GM23248 (cell line): ENCODE data around the gene TMEM273. TPM values are rescaled to one million over a fixed set of nuclear protein-coding genes. Genes with fewer than 3 reads are reported as not detected.

Source experiments
- DNase-seq: peaks from one replicate; pipeline ENCODE4 v3.0.0-alpha.2; 2015
- H2AFZ ChIP-seq: fragments of 200-600 bp; sonication (generic); 2 replicates; pipeline ENCODE4 v1.6.1; 2016; ENCODE audit warnings: antibody characterized with exemption
- H3F3A ChIP-seq: fragments of 200-600 bp; sonication (generic); 2 replicates; pipeline ENCODE4 v1.6.1; 2016; ENCODE audit warnings: mild to moderate bottlenecking, antibody characterized with exemption, mixed run types; ENCODE audit not compliant: insufficient read depth
- H3K27ac ChIP-seq: fragments of 200-600 bp; sonication (generic); 2 replicates; pipeline ENCODE4 v1.5.1; 2016; ENCODE audit warnings: mild to moderate bottlenecking
- H3K27me3 ChIP-seq: fragments of 200-600 bp; sonication (generic); replicated peaks from 2 replicates; pipeline ENCODE4 v1.6.1; 2016; ENCODE audit warnings: mild to moderate bottlenecking; ENCODE audit not compliant: insufficient read depth
- H3K36me3 ChIP-seq: fragments of 200-600 bp; sonication (generic); 2 replicates; pipeline ENCODE4 v1.6.1; 2016; ENCODE audit warnings: low read depth, mild to moderate bottlenecking
- H3K4me1 ChIP-seq: fragments of 200-600 bp; sonication (generic); 2 replicates; pipeline ENCODE4 v1.6.1; 2016; ENCODE audit warnings: mild to moderate bottlenecking; ENCODE audit not compliant: insufficient read depth
- H3K4me2 ChIP-seq: fragments of 200-600 bp; sonication (generic); one replicate; pipeline ENCODE4 v1.6.1; 2016; ENCODE audit warnings: mild to moderate bottlenecking; ENCODE audit not compliant: unreplicated experiment
- H3K4me3 ChIP-seq: fragments of 200-600 bp; sonication (generic); 2 replicates; pipeline ENCODE4 v1.5.1; 2016; ENCODE audit warnings: mild to moderate bottlenecking
- H3K79me2 ChIP-seq: fragments of 200-600 bp; sonication (generic); 2 replicates; pipeline ENCODE4 v1.6.1; 2016; ENCODE audit warnings: mild to moderate bottlenecking; ENCODE audit not compliant: insufficient read depth
- H3K9ac ChIP-seq: fragments of 200-600 bp; sonication (generic); 2 replicates; pipeline ENCODE4 v1.6.1; 2016; ENCODE audit warnings: mild to moderate bottlenecking
- H3K9me2 ChIP-seq: fragments of 200-600 bp; sonication (generic); 2 replicates; pipeline ENCODE4 v1.6.1; 2016; ENCODE audit warnings: mixed run types, mild to moderate bottlenecking, moderate library complexity; ENCODE audit not compliant: insufficient read depth
- H3K9me3 ChIP-seq: fragments of 200-600 bp; sonication (generic); one replicate; pipeline ENCODE4 v1.6.1; 2017; ENCODE audit warnings: low read depth
- H4K20me1 ChIP-seq: fragments of 200-600 bp; sonication (generic); 2 replicates; pipeline ENCODE4 v1.6.0; 2016; ENCODE audit not compliant: insufficient read depth
- EZH2 ChIP-seq: fragments of 200-600 bp; sonication (generic); IDR thresholded peaks from 2 replicates; pipeline ENCODE4 v1.6.1; 2018; ENCODE audit warnings: antibody characterized with exemption, mild to moderate bottlenecking; ENCODE audit not compliant: insufficient read depth, poor library complexity, severe bottlenecking
- EZH2phosphoT487 ChIP-seq: fragments of 200-600 bp; sonication (generic); IDR thresholded peaks from 2 replicates; pipeline ENCODE4 v1.6.1; 2018; ENCODE audit warnings: antibody characterized with exemption, moderate library complexity, mild to moderate bottlenecking, low read depth; ENCODE audit not compliant: insufficient read depth
- WGBS, 2 experiments: methylation state at CpG; one replicate each; pipeline ENCODE4 v1.1.6; 2015 to 2017; ENCODE audit warnings: low lambda C conversion rate in 2 of 2, low coverage in 1 of 2; ENCODE audit errors: missing lambda C conversion rate in 2 of 2; 5-methylcytosine and 5-hydroxymethylcytosine counted together
- in situ Hi-C: fragments of 300-500 bp; cut with MboI; formaldehyde crosslinking; loops from 2 replicates; pipeline ENCODE4 v1.15.0; 2020
- polyA plus RNA-seq: library from polyadenylated mRNA; unstranded; fragments of >200 nt; fragmentation: Nextera tagmentation; extraction: Ambion mirVana; gene quantifications from 2 replicates; pipeline ENCODE4 v1.2.1, GENCODE V29; 2016
- total RNA-seq: library from RNA; depleted of rRNA; stranded (reverse); fragments of >200 nt; shearing (Covaris generic); gene quantifications from 2 replicates; pipeline ENCODE4 v1.2.3, GENCODE V29; 2014

The TMEM273 gene
- total and polyA plus RNA-seq, 2 experiments from 2014 or later, result not detected

DNA sequence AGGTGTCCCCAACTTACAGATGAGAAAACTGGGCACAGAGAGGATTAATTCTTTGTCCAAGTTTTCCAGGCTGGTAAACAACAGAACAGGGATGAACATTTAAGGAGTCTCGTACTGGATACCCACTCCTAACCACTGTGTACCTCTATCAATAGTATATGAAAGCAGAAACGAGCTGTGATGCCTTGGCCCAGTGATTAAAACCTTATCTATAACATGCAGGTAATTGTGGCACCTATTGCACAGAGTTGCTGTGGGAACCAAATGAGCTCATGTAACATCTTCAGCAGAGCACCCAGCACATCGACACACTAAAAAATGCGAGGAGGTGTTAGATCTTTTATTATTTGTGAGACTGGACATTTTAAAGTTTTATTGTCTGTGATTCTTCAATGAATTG is 1.6 kb downstream of the TMEM273 start:
- H3K4me2 ChIP-seq, result no peak overlapping the region
- TF ChIP-seq EZH2 (no peak), EZH2phosphoT487 (no peak)
- 69 to 73% methylated on average over 4 of the region's 4 CpGs for WGBS, 2 experiments
- H3K9me2 ChIP-seq, result no peaks in the 10 kb centered on the region
- in situ Hi-C loops, result no loop called here
- no peaks in the 10 kb centered on the region for H3K4me1 ChIP-seq
- no peaks in the 10 kb centered on the region for H3K79me2 ChIP-seq
- H3K27me3 ChIP-seq, result peaks cover 4% of the 10 kb centered on the region; the same call in 1 of the 2 replicates
- no peak overlapping the region for H2AFZ ChIP-seq
- H3K36me3 ChIP-seq, result no peaks in the 10 kb centered on the region
- no peaks in the 10 kb centered on the region for H3K9me3 ChIP-seq
- no peaks in the 10 kb centered on the region for H4K20me1 ChIP-seq
- no peak for DNase-seq
- H3K27ac ChIP-seq, result no peak overlapping the region
- no peaks in the 10 kb centered on the region for H3F3A ChIP-seq
- no peak overlapping the region for H3K4me3 ChIP-seq
- no peak overlapping the region for H3K9ac ChIP-seq

DNA sequence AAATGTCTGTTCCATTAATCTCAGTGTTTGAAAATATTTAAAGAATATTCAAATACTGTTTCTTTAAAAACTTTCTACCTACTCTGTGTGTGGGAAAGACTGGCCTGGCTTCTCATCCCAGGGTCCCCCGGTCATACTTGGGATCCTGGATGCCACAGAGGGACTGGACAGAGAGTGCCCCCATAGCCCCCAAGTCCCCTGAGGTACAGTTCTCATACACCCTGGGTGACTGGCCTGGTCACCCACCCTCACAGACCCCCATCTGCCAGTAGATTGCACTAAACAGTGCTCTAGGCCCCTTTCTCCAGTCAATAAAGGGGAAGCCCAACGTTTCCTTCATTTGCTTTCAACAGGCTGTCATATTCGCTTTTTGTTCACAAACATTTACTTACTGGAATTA is 3.0 kb downstream of the TMEM273 start:
- H3K4me1 ChIP-seq, result no peaks in the 10 kb centered on the region
- no peaks in the 10 kb centered on the region for H3F3A ChIP-seq
- H3K4me3 ChIP-seq, result no peak overlapping the region
- no peaks in the 10 kb centered on the region for H4K20me1 ChIP-seq
- no peak overlapping the region for H2AFZ ChIP-seq
- no peaks in the 10 kb centered on the region for H3K9me3 ChIP-seq
- in situ Hi-C loops, result no loop called here
- no peak overlapping the region for H3K4me2 ChIP-seq
- no peaks in the 10 kb centered on the region for H3K9me2 ChIP-seq
- 95 to 97% methylated on average over 3 of the region's 3 CpGs for WGBS, 2 experiments
- H3K27ac ChIP-seq, result no peak overlapping the region
- no peak for TF ChIP-seq EZH2phosphoT487
- no peak for TF ChIP-seq EZH2
- no peak for DNase-seq
- no peaks in the 10 kb centered on the region for H3K36me3 ChIP-seq
- peaks cover 4% of the 10 kb centered on the region; the same call in 1 of the 2 replicates for H3K27me3 ChIP-seq
- no peaks in the 10 kb centered on the region for H3K79me2 ChIP-seq
- H3K9ac ChIP-seq, result no peak overlapping the region

DNA sequence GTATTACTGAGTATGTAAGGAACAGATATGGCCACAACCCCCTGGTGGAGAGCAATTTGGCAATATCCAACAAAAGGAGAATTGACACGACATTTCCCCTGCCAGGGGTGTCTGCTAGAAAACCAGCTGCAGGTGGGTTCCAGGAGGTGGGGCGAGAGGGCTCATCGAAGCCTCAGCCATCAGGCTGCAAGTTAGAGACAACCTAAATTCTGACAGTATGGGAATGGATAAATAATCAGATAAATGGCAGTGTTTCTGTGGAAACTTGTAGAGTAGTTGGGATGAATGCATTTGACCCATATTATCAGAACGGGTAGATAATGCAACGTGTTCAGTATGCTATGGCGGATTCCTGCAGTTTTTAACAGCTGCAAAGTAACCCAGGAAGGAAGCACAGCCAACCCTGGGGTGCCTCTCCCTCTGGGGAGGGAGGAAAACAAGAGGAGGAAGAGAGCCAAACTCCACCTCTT is 3.5 kb downstream of the TMEM273 start:
- 65 to 70% methylated on average over 6 of the region's 6 CpGs for WGBS, 2 experiments

DNA sequence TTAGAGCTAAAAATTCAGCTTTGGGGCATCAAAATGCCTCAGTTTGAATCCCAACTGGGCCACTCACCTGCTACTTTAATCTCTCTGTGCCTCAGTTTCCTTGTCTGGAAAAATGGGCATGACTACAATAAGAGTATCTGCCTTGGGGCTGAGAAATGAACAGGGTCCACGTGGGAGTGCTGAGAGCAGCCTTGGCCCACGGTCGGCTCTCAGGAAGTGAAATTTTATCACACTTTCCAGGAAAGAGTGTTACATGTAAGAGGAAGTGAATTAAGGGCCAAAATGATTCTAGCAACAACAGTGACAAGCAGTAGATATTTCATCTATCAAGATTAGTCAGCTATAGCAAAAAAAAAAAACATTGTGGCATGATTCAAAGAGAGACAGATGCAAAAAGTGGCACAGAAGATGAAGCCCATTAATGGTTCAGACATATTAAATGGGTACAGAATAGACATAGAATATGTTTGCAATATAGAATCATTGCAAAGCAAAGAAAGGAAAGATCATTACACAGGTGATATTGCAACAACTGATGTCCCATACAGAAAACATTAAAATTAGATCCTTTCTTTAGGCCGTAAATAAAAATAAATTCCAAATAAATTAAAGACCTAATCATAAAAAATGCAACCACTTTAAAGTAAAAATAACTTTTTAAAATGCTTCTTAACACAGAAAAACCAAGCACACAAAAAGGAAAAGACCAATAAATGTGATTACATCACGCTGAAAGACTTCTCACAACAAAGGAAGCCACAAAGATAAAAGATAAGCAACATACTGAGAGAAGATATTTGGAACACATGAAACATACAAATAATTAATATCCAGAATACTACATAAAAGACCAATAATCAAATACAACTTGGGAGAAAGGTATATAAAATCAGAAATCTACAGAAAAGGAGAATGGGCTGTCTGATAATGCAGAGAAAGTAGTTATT is 4.3 kb downstream of the TMEM273 start:
- Histone ChIP-seq H3K4me2 (no peak overlapping the region), H3K79me2 (no peaks in the 10 kb centered on the region), H3F3A (no peaks in the 10 kb centered on the region), H3K4me3 (no peak overlapping the region), H3K27me3 (peaks cover 4% of the 10 kb centered on the region; the same call in 1 of the 2 replicates), H3K4me1 (no peaks in the 10 kb centered on the region), H3K9me2 (no peaks in the 10 kb centered on the region), H3K27ac (no peak overlapping the region), H3K9me3 (no peaks in the 10 kb centered on the region), H4K20me1 (no peaks in the 10 kb centered on the region), H2AFZ (no peak overlapping the region), H3K9ac (no peak overlapping the region), H3K36me3 (no peaks in the 10 kb centered on the region)
- WGBS, 2 experiments, result 69 to 81% methylated on average over 5 of the region's 5 CpGs
- no peak for DNase-seq
- TF ChIP-seq EZH2phosphoT487 (no peak), EZH2 (no peak)
- in situ Hi-C loops, result no loop called here

More for the DNA sequence above, 3.5 kb downstream of the TMEM273 start:
- TF ChIP-seq EZH2phosphoT487 (no peak), EZH2 (no peak)
- H3K4me3 ChIP-seq, result no peak overlapping the region
- no peak overlapping the region for H3K9ac ChIP-seq
- H3K4me1 ChIP-seq, result no peaks in the 10 kb centered on the region
- in situ Hi-C loops, result no loop called here
- no peaks in the 10 kb centered on the region for H3K36me3 ChIP-seq
- no peak overlapping the region for H3K27ac ChIP-seq
- no peak overlapping the region for H2AFZ ChIP-seq
- H3K9me2 ChIP-seq, result no peaks in the 10 kb centered on the region
- H3K79me2 ChIP-seq, result no peaks in the 10 kb centered on the region
- no peaks in the 10 kb centered on the region for H3F3A ChIP-seq
- H3K9me3 ChIP-seq, result no peaks in the 10 kb centered on the region
- no peaks in the 10 kb centered on the region for H4K20me1 ChIP-seq
- peaks cover 4% of the 10 kb centered on the region; the same call in 1 of the 2 replicates for H3K27me3 ChIP-seq
- H3K4me2 ChIP-seq, result no peak overlapping the region
- no peak for DNase-seq
